Inferior parietal cortex (tissue), 1 donor: ENCODE results near the gene ZNF474.

Experiments
- DNase-seq: peaks from one replicate; pipeline ENCODE4 v3.0.0-alpha.2; 2016; ENCODE audit errors: extremely low spot score

The ZNF474 gene

DNA sequence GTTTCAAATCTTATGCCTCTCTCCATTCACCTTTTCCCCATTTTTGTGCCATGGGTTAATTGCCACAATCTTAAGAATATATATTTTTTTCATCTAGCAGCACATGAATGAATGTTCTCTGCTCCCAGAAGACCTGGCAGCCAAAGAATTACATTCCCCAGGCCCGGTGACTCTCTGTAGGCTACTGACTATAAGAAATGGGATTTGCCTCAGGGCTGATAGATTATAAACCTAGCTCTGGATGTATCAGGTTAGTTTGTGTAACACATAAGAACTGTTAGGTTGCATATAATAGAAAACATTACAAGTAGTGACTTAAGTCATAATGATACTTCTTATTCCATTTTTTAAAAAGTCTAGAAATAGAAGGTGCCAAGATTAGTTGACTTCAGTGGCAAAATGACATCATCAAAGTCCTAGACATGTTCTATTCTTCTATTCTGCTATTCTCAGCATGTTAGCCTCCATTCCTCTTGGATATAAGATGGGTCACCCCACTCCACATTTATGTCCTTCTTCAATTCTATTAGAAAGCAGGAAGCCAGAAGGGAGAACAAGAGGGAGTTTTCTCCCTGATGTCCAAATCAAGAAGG lies 10.9 kb upstream of the ZNF474 start:
- DNase-seq, result no peak

DNA sequence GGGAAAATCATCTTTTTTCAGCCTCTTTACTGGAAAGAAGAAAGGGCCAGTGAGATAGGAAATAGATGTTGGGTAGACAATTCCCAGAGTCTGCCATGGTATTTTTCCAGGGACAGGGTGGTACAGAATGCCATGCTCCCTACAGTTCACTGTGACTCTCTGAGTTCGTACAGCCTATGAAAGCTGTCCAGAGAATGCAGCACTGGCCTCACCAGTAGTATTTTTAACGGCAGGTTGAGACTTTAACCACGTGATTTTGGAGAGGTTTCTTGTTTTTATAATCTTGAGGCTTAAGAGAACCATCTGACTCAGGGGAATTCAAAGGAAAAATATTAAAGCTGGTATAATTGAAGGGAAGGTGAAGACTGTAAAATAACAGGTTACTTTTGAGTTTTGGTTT lies 10.1 kb upstream of the ZNF474 start:
- no peak for DNase-seq

DNA sequence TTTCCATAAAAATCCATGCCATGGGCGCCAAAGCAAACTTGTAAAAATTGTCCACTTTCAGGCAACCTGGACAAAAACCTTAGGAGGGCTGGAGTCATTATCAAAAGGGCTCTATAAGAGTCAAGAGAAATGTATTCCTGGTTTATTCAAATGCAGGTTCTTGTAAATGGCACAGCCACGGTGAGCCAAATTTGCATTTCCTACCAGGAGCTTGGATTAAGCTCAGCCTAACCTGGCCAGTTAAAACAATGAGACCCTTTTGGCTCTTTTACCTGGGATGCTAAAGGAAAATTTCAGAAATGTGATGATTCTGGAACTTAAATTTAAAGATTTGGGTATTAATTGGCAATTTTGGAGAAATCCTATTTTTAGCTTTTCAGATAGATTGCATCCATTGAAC lies 8.9 kb upstream of the ZNF474 start:
- DNase-seq, result no peak

DNA sequence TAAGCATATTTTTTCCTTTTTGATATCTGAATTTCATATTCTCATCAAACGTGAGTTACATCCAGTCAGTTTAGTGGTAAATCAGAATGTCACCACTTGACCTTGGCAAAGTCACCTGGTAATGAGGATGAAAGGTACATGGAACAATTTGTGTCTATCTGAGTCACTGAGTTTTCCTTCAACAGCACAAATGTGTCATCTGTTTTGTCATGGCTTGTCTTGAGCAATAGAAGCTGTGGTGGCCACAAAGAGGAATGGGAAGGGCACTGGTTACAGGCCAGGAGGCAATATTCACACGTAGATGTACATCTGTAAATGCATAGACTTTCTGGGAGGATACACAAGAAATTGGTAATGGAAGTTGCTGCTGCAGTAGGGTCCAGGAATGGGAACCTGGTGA lies 8.4 kb upstream of the ZNF474 start:
- DNase-seq, result no peak

DNA sequence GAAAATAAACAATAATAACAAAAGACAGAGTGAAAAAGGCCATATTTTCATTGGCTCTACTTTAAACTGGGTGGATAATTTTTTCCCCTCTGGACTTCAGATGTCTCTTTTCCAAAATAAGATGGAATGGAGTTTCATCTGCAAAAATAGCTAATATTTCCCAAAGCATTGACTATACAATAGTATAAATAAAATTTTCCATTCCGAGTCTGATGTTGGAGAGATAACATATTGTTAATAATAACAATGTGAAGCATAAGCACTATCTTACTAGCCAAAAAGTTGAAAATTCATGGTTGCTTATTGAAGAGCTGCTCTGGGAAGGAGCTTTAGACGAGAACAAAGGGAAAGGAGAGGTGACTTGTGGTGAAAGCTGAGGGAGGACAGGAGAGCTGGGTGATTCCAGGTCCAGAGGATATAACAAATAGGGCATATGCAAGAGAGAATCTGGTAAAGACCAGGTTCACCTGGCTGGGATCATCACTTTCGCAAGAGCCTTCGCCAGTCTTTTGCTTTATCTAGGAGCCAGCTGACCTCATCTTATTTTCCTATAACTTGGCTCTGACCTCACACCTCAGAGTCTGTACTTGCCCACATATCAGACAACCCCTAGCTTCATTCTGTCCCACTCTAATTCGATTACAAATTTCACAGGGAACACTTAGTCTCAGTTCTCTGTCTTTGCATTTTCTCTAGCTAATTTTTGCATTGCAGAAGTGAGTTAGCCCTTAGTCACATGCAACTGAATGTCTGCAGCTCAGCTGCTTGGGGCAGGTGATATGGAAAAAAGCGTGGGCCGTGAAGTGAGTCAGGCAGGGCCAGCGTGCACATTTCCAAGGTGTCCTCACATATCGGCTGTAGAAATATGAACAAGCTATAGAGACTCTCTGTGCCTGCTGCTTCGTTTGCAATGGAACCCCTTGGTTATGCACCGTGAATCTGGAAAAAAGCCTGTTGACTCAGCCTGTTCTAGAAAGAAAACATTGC lies 7.6 kb upstream of the ZNF474 start:
- no peak for DNase-seq

DNA sequence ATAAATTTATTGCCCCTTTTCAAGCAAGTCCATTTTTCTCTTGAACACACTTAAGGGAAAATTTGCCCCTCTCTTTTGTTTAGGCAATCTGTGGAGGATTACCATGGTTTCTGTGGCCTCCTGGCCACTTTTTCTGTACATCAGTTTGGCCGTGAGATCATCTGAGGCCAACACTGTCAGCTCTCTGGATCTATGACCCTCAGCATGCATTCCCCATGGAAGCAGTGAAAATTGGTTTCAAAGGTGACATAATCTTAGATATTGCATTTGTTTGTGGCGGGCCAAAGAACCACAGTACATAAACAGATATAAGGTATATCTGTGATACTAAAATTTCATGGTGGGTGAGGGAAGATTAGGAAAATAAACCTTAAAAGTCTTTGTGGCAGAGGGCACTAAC lies 4.6 kb upstream of the ZNF474 start:
- no peak for DNase-seq

DNA sequence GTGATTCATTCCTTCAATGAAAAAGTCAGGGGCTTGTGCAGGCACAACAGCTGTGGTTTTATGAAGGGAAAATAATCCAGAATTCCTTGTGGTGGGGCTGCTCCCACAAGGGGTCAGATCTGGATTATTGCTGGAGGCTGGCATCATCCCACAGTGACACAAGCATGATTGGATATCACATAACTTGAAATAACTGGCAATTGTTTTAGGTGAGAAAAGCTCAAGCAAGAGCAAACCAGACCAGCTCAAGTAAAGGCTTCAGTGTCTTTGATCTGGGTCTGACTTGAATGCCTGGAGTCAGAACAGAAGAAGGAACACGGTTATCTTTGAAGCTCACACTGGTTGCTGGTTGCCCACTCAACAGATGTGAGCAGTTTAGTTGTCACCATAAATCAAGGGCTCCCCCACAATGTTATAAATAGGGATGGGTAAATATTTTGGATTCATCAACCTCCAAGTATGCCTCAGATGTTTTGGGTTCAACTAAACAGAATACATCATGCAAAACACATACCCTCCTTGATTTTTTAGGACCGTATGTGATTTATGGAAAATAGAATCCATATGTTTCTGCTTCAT lies 3.1 kb upstream of the ZNF474 start:
- DNase-seq, result peak; percentile 56

DNA sequence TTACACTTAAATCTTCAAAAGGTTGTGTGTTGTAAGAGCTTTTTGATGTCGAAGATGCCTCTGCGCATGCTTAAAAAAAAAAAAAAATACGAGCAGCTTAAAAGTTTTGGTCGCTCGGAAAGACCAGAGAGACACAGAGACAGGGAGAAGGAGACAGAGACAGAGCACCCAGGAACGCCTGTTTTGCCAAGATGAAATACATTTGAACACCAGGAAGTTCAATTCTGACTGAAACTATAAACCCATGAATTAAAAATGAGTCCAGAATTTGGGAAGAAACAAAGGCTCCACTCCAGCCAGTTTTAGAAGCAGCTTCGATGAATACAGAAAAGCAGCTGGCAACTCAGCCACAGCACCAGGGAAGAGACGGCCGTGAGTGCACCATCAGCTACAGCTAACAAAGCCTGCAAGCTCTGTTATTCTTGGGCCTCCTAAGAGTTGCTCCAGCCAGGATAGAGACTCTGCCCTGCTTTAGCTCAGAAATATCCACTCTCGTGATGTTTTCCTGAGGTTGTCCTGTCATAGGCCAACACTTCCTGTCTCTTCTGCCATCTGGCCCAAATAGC lies 2.5 kb upstream of the ZNF474 start:
- DNase-seq, result peak; percentile 51

DNA sequence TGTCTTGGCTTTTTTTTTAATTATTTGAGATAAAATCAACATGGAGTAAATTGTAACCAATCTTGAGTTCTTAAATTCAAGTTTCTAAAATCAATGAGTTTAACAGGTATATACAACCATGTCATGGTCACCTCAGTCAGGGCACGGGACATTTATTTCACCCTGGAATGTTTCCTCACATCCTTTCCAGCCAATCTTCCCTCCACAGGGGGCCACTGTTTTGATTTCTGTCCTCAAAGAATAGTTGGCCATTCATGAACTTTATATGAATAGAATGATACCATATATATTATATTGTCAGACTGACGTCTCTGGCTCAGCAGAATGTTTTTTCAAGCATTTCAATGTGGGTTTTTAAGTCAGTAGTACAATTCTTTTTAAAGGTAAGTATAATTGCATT lies 806 bp downstream of the ZNF474 start:
- DNase-seq, result no peak

DNA sequence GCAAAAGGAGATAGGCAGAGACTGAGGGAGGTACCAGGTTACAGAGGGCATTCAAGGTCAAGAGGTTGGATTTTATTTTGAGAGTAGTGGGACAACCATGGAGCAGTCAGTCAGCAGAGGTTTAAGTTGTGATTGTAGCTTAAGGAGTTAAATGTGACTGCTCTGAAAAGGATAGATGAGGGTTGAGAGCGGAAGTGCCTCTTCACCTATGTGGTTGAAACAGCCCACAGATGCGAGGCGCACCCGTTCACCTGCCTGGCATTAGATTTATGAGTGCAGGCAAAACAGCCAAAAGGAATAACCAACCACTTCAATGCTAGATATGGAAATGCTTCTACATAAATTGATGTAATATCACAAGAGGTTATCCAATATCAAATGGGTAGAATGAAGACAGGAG lies 8.4 kb downstream of the ZNF474 start:
- DNase-seq, result no peak

DNA sequence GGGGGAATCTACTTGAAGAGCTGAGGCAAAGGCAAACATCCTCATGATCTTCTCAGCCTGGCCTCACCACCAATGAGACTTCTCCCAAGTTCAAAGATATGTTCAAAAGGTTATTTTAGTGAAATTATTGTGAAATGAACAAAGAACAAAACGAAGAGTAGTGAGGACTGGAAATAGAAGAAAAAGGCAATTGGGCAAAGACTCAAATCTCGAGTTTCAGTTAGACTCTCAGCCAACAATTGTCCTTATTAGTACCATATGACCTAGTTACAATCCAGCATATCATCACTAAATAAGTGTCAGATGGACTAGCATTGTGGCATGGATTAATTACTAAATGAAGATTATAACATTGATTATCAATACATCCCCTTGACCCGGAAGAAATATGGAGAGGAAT lies 9.0 kb downstream of the ZNF474 start:
- no peak for DNase-seq

DNA sequence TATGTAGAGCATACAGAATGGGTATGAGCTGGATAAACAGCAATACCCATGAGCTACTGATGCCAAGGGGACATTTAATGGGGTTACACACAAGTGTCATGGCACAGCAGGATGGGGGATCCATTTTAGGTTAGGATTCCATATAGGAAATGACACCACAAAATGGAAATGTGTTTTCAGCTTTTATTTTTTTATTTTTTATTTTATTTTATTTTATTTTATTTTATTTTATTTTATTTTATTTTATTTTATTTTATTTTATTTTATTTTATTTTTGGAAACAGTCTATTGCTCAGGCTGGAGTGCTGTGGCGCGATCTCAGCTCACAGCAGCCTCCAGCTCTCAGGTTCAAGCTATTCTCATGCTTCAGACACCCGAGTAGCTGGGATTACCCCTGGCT lies 11.6 kb downstream of the ZNF474 start:
- DNase-seq, result no peak

DNA sequence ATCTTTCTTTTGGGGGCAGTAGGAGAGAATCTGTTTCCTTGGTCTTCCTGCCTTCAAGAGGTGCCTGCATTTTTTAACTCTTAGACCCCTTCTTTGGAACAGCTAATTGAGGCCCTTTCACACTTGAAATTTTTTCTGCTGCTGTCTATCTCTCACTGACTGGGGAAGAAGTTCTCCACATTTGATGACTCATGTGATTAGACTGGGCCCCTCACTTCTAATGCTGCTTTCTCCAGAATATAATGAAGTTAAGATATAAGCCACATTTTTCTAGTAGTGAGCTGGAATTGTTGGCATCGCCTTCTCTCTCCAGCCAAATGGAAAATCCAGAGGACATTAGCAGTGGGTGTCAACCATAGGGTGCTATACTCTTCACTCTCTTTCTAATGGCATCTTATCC lies 12.4 kb downstream of the ZNF474 start:
- DNase-seq, result no peak

DNA sequence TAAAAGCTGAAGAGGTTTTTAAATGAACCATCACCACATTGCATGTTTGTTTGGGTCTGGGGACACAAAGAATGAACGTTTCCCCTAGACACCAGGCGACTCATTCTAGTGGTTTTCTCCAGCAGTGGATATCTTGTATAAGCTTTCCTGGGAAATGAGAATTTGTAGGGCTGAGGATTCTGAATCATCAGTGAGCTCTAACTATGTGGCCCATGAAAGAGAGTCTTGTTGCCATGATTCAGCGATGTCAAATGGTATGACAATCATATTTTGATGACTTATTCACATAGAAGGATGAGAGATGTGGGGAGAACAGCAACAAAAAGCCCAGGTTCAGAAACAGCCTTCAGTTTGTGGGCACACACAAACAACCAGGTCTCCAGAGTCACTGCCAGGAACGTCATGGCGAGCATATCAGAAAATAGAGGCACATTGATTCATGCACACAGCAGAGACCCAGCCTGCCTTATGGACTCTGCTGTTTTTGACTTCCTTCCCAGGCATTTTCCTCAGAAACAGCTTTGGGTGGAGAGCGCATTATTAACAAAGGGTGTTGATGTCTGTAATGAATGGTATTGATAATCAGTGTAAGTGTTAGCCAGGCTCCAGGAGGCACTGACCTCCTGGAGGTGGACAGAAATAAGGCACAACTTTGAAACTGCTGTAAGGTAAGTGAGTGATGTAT lies 13.3 kb downstream of the ZNF474 start:
- DNase-seq, result no peak

DNA sequence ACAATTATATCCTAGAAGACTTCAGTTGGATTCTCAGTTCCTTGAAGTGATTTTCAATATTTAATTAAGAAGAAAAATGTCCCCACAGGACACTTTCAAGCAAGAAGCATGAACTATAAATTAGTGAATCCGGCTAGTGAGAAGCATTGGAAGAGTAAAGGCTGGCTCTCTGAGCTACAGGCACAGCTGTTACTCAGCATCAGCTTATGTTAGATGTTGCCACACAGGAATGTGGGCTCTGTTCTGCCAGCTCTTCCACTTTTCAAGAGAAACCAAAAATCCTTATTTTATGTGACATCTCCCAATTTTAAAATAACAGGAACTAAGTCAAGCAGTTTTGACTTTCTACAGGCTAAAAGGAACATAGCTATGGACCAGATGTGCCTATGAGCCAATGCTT lies 14.9 kb downstream of the ZNF474 start:
- no peak for DNase-seq

DNA sequence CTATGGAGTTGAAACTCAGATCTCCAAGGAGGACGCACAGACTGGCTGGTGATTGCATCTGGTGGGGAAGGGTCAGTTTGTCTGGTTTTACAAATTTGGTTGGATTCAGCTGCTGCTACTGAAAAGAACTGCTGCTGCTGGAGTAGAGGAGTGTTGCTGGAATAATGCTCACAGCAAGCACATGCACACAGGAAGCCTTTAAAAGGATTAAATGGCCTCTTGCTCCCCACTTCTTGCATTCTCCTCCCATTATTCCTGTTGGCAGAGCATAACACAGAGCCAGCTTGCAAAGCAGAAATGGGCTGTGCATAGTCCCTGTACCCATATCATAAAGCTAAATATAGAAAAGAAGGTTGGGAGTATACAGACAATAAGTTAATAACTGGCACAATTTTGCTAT lies 16.6 kb downstream of the ZNF474 start:
- no peak for DNase-seq

DNA sequence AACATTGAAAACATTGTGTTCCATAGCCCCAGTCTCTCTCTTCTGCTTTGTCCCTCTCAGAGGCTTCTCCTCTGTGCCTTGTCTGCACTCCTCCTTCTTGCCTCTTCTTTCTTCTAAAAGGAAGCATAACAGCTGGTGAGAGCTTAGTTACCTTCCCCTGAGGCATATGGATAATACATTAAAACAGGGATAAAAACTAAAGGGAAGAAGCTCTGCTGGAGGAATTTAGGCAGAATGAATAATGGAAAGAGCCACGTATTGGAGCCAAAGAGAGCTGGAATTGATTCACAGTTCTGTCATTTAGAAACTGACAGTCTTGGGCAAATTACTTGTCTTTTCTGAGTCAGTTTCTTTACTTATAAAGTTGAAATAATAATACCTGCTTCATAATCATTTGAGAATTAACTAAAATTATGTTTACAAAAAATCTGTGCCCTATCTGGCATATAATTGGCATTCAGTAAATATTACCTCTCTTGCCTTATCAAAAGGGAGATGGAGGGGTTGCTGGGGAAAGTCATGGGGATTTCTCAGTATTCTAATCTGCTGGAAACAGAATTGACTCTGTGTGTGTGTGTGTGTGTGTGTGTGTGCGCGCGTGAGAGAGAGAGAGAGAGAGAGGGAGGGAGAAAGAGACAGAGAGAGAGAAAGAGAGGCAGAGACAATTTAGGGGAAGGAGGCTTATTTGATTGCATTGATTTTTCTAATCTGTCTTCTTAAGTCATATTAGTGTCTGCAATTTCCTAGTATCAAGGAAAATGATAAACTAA lies 20.2 kb downstream of the ZNF474 start:
- no peak for DNase-seq

DNA sequence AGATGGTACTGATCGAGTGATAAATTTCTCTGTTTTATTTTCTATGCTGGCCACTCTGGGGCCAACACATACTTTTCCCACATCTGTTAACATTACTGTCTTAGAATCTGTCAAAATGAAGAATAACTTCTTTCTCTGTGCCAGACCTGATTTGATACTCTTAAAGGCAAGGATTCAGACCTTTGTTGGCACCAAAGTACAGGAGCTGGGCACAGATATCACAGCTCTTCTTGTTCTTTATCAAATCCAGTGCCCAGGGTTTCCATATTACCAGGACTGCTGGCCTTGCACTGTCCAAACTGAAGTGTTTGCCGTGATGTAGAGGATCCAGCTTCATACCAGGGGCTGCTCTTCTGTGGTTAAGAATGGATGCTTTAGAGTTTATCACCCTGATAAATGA lies 20.9 kb downstream of the ZNF474 start:
- DNase-seq, result no peak

DNA sequence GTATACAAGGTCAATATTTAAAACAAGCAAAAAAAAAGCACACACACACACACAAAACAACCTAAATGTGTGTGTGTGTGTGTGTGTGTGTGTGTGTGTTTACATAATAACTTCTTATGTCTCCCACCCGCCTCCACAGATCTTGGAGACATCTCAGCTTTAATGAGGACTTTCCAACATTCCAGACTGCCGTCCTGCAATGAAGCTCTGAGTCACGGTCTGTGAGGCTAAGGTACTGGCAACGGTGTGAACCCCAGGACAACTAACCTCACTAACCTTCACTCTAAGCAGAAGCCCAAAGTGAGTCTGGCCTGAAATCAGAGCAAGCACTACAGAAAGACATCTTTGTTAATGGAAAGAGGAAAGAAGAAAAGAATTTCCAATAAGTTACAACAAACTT lies 22.3 kb downstream of the ZNF474 start:
- no peak for DNase-seq

DNA sequence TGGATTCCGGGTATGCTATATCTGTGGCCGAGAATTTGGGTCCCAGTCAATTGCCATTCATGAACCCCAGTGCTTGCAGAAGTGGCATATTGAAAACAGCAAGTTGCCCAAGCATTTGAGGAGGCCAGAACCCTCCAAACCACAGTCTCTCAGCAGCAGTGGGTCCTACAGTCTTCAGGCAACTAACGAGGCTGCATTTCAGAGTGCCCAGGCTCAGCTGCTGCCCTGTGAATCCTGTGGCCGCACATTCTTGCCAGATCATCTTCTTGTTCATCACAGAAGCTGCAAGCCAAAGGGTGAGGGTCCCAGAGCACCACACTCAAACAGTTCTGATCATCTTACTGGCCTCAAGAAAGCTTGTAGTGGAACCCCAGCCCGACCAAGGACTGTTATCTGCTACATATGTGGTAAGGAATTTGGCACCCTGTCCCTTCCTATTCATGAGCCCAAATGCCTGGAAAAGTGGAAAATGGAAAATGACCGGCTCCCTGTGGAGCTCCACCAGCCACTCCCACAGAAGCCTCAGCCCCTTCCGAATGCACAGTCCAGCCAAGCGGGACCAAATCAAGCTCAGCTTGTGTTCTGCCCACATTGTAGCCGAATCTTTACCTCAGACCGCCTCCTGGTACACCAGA lies 23.0 kb downstream of the ZNF474 start:
- no peak for DNase-seq

DNA sequence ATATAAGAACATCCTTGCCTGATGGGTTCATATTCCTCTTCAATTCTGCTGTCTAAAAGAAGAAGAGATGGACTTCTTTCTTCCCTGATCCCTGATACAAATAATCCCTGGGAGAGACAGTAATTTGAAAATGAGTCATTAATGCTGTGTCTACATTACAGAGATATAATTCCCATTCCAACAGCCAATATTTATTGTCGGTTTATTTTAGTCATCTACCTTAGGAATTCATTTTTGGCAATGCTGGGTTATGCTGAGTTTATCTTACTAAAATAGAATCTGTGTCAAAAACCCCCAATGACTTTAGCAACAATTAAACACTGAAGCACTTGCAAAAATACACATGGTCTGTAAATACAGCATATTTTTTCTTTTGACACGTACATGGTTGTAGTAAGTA lies 23.9 kb downstream of the ZNF474 start:
- DNase-seq, result no peak
